Nephron progenitor cell (in vitro differentiated cells): Measurements from ENCODE around the gene TECTB.

Experiments
- DNase-seq: peaks from one replicate; pipeline ENCODE4 v3.0.0; 2021
- H3K27ac Mint-ChIP-seq: 2 replicates; pipeline ENCODE4 v1.8.0; 2021; ENCODE audit warnings: mild to moderate bottlenecking, moderate library complexity, mixed read lengths
- H3K27me3 Mint-ChIP-seq: 2 replicates; pipeline ENCODE4 v1.8.0; 2021; ENCODE audit warnings: mild to moderate bottlenecking, low read depth, mixed read lengths; ENCODE audit not compliant: poor library complexity
- H3K36me3 Mint-ChIP-seq: 2 replicates; pipeline ENCODE4 v1.8.0; 2021; ENCODE audit warnings: low read depth, mixed read lengths
- H3K4me1 Mint-ChIP-seq: 2 replicates; pipeline ENCODE4 v1.8.0; 2021; ENCODE audit warnings: mixed read lengths
- H3K4me3 Mint-ChIP-seq: 2 replicates; pipeline ENCODE4 v1.8.0; 2021; ENCODE audit warnings: mild to moderate bottlenecking, moderate library complexity, mixed read lengths
- H3K9me3 Mint-ChIP-seq: 2 replicates; pipeline ENCODE4 v1.8.0; 2021; ENCODE audit warnings: mild to moderate bottlenecking, moderate library complexity, mixed read lengths
- TF ChIP-seq, protein P1 (sequence below): fragments of 200-600 bp; sonication (generic); IDR thresholded peaks from 2 replicates; pipeline ENCODE4 v1.5.0; 2021; ENCODE audit warnings: antibody characterized with exemption

Gene TECTB

DNA sequence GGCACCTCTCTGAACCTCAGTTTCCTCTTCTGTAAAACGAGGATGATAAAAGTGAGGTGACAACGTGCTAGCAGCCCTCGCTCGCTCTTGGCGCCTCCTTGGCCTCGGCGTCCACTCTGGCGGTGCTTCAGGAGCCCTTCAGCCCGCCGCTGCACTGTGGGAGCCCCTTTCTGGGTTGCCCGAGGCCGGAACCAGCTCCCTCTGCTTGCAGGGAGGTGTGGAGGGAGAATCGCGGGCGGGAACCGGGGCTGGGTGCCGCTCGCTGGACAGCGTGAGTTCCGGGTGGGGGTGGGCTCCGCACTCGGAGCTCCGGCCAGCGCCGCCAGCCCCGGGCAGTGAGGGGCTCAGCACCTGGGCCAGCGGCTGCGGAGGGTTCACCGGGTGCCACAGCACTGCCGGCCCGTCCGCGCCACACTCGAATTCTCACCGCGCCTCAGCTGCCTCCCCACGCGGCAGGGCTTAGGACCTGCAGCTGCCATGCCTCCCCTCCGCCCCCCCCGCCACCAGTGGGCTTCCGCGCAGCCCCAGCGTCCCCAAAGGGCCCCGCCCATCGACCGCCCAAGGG, 66.4 kb downstream of the TECTB start:
- no peaks in the 10 kb centered on the region for H3K9me3 Mint-ChIP-seq
- no peaks in the 10 kb centered on the region for H3K4me1 Mint-ChIP-seq

DNA sequence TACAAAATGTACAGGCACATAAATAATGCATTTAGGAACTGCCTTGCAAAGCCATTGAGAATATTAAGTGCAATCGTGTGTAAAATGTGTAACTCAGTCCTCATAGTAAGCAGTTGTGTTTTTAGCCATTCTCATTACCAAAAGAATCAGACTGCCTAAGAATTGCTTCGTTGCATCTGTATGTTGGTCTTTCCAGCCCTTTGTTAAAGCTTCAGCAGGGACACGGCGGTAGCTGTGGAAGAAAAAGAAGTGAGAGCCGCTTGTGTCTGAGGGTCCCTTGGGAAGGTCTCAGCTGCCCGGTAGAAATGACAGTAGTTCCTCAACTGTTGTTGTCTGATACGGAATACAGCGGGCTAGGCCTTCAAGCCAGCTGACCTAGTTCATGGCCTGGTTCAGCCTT, 67.9 kb downstream of the TECTB start:
- no peak for DNase-seq
- Mint-ChIP-seq H3K4me3 (no peak overlapping the region), H3K27me3 (peaks cover 8% of the 10 kb centered on the region), H3K36me3 (no peaks in the 10 kb centered on the region), H3K9me3 (no peaks in the 10 kb centered on the region), H3K4me1 (no peaks in the 10 kb centered on the region), H3K27ac (no peak overlapping the region)
- TF ChIP-seq, protein P1, sequence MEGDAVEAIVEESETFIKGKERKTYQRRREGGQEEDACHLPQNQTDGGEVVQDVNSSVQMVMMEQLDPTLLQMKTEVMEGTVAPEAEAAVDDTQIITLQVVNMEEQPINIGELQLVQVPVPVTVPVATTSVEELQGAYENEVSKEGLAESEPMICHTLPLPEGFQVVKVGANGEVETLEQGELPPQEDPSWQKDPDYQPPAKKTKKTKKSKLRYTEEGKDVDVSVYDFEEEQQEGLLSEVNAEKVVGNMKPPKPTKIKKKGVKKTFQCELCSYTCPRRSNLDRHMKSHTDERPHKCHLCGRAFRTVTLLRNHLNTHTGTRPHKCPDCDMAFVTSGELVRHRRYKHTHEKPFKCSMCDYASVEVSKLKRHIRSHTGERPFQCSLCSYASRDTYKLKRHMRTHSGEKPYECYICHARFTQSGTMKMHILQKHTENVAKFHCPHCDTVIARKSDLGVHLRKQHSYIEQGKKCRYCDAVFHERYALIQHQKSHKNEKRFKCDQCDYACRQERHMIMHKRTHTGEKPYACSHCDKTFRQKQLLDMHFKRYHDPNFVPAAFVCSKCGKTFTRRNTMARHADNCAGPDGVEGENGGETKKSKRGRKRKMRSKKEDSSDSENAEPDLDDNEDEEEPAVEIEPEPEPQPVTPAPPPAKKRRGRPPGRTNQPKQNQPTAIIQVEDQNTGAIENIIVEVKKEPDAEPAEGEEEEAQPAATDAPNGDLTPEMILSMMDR, result no peak

More for the DNA sequence above, 66.4 kb downstream of the TECTB start:
- H3K4me3 Mint-ChIP-seq, result no peak overlapping the region
- H3K27ac Mint-ChIP-seq, result no peak overlapping the region
- no peak for DNase-seq
- H3K36me3 Mint-ChIP-seq, result no peaks in the 10 kb centered on the region
- peaks cover 9% of the 10 kb centered on the region for H3K27me3 Mint-ChIP-seq
- TF ChIP-seq, protein P1, result no peak

DNA sequence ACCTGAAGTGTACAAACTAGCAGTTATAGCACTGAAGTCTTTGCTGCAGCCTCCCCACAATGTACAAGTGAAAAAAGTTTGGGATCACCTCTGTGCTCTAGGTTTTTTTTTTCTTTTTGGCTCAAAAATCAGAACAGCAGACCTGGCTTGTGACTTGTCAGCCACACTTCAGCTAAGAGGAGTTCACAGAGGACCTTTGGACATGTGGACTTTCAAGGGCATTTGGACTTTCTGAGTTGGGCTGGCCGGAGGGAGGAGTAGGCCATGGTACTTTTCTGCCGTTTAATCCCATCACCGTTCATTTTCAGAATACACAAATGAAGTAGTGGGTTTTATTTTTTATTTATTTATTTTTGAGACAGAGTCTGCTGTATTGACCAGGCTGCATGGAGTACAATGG, 68.8 kb downstream of the TECTB start:
- H3K27ac Mint-ChIP-seq, result no peak overlapping the region
- no peaks in the 10 kb centered on the region for H3K36me3 Mint-ChIP-seq
- TF ChIP-seq, protein P1, result no peak
- H3K4me3 Mint-ChIP-seq, result no peak overlapping the region
- H3K9me3 Mint-ChIP-seq, result no peaks in the 10 kb centered on the region
- no peaks in the 10 kb centered on the region for H3K4me1 Mint-ChIP-seq
- no peak for DNase-seq
- H3K27me3 Mint-ChIP-seq, result peaks cover 4% of the 10 kb centered on the region

DNA sequence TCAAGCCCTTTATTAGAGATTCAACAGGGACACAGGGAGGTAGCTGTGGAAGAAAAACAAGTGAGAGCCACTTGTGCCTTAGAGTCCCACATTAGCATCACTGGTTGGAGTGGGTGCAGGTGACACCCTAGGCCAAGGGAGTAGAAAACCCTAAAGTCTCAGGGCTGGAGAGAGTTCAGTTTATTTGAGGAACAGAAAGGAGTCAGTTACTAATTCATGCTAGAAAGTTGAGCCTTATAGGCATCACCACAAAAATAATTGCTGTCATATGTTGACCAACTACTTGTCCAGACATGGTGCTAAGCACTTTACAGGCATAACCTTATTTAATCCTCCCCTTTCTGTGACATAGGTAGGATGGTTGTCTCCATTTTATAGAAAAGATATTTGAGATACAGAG, 69.8 kb downstream of the TECTB start:
- no peak for DNase-seq
- TF ChIP-seq, protein P1, result no peak
- Mint-ChIP-seq H3K9me3 (no peaks in the 10 kb centered on the region), H3K27ac (no peak overlapping the region), H3K4me1 (no peaks in the 10 kb centered on the region), H3K36me3 (no peaks in the 10 kb centered on the region), H3K4me3 (no peak overlapping the region), H3K27me3 (no peaks in the 10 kb centered on the region)
